HepG2 (cell line): ENCODE data around the gene SLC44A4. TPM values are rescaled to one million over a fixed set of nuclear protein-coding genes. Genes with fewer than 3 reads are reported as not detected.
A peak's percentile ranks its signal among the peaks of the same experiment; 100 is the strongest.

Experiments
- ARNT2 ChIP-seq: sonication (generic); formaldehyde crosslinking; IDR thresholded peaks from 2 replicates; pipeline ENCODE4 v1.8.0; 2022; ENCODE audit warnings: mild to moderate bottlenecking, low read depth, missing genetic modification reagents, moderate library complexity
- GATAD1 ChIP-seq: IDR thresholded peaks from 2 replicates; pipeline ENCODE4 v1.6.1; 2016; ENCODE audit warnings: missing genetic modification reagents, missing compliant biosample characterization
- GMEB2 ChIP-seq: IDR thresholded peaks from 2 replicates; pipeline ENCODE4 v1.6.1; 2016; ENCODE audit warnings: missing biosample characterization, missing genetic modification reagents, low read depth
- MYPOP ChIP-seq: sonication (generic); formaldehyde crosslinking; IDR thresholded peaks from 2 replicates; pipeline ENCODE4 v1.8.1; 2023; ENCODE audit warnings: mild to moderate bottlenecking, moderate library complexity, missing genetic modification reagents
- NAIF1 ChIP-seq: sonication (generic); formaldehyde crosslinking; IDR thresholded peaks from 2 replicates; pipeline ENCODE4 v1.5.0; 2020; ENCODE audit warnings: mild to moderate bottlenecking, missing genetic modification reagents, borderline replicate concordance
- NKX3-1 ChIP-seq: sonication (generic); formaldehyde crosslinking; IDR thresholded peaks from 2 replicates; pipeline ENCODE4 v1.5.0; 2020; ENCODE audit warnings: missing genetic modification reagents
- PHF8 ChIP-seq: sonication (generic); formaldehyde crosslinking; IDR thresholded peaks from 2 replicates; pipeline ENCODE4 v1.5.0; 2020; ENCODE audit warnings: missing genetic modification reagents
- RARG ChIP-seq: sonication (generic); formaldehyde crosslinking; IDR thresholded peaks from 2 replicates; pipeline ENCODE4 v1.4.0; 2020; ENCODE audit warnings: low read depth, mild to moderate bottlenecking, missing genetic modification reagents
- RXRB ChIP-seq: IDR thresholded peaks from 2 replicates; pipeline ENCODE4 v1.6.1; 2016; ENCODE audit warnings: borderline replicate concordance, missing genetic modification reagents, missing compliant biosample characterization
- ZFP41 ChIP-seq: sonication (generic); formaldehyde crosslinking; IDR thresholded peaks from 2 replicates; pipeline ENCODE4 v1.4.0; 2020; ENCODE audit warnings: mild to moderate bottlenecking, missing genetic modification reagents, borderline replicate concordance
- ZMYM2 ChIP-seq: sonication (generic); formaldehyde crosslinking; IDR thresholded peaks from 2 replicates; pipeline ENCODE4 v1.8.0; 2022; ENCODE audit warnings: mild to moderate bottlenecking, missing genetic modification reagents
- ZMYM3 ChIP-seq: sonication (generic); formaldehyde crosslinking; IDR thresholded peaks from 2 replicates; pipeline ENCODE4 v1.5.1; 2020; ENCODE audit warnings: mild to moderate bottlenecking, missing genetic modification reagents
- ZNF468 ChIP-seq: sonication (generic); formaldehyde crosslinking; IDR thresholded peaks from 2 replicates; pipeline ENCODE4 v1.8.0; 2022; ENCODE audit warnings: mild to moderate bottlenecking, moderate library complexity, missing genetic modification reagents
- ZNF614 ChIP-seq: IDR thresholded peaks from 2 replicates; pipeline ENCODE4 v1.6.1; 2018; ENCODE audit warnings: missing biosample characterization, missing genetic modification reagents, inconsistent platforms, borderline replicate concordance
- ZNF619 ChIP-seq: sonication (generic); formaldehyde crosslinking; IDR thresholded peaks from 2 replicates; pipeline ENCODE4 v1.4.0; 2020; ENCODE audit warnings: mild to moderate bottlenecking, missing genetic modification reagents
- ZNF737 ChIP-seq: sonication (generic); formaldehyde crosslinking; IDR thresholded peaks from 2 replicates; pipeline ENCODE4 v1.5.0; 2020; ENCODE audit warnings: missing genetic modification reagents, mild to moderate bottlenecking, borderline replicate concordance
- ZNF784 ChIP-seq: sonication (generic); formaldehyde crosslinking; IDR thresholded peaks from 2 replicates; pipeline ENCODE4 v1.5.1; 2020; ENCODE audit warnings: missing genetic modification reagents, mild to moderate bottlenecking, borderline replicate concordance
- ZSCAN25 ChIP-seq: sonication (generic); formaldehyde crosslinking; IDR thresholded peaks from 2 replicates; pipeline ENCODE4 v1.8.0; 2022; ENCODE audit warnings: mild to moderate bottlenecking, missing genetic modification reagents
- polyA plus RNA-seq, 8 experiments: library from polyadenylated mRNA; depleted of rRNA in 3 of 8; stranded (reverse) in 7 of 8; unstranded in 1 of 8; fragments of >200 nt; fragmentation: Illumina TruSeq in 4 of 8; extraction: Trizol in 4 of 8; gene quantifications; 2 replicates each; pipeline versions ENCODE4 v1.2.1 to v1.2.3, GENCODE V29; 2011 to 2016; ENCODE audit warnings: low read depth in 4 of 8, missing spikeins in 1 of 8, mixed read lengths in 1 of 8; ENCODE audit not compliant: insufficient read depth in 1 of 8
- total RNA-seq, 5 experiments: library from RNA; depleted of rRNA; stranded (reverse); fragments of >200 nt; fragmentation: Illumina TruSeq; extraction: Trizol; gene quantifications; 2 replicates each; pipeline ENCODE4 v1.2.3, GENCODE V29; 2016; ENCODE audit warnings: low read depth in 1 of 5
- TF ChIP-seq, protein P1 (sequence below): sonication (generic); formaldehyde crosslinking; IDR thresholded peaks from 2 replicates; pipeline ENCODE4 v1.5.1; 2020; ENCODE audit warnings: mild to moderate bottlenecking, missing genetic modification reagents
- TF ChIP-seq, protein P2 (sequence below): IDR thresholded peaks from 2 replicates; pipeline ENCODE4 v1.6.1; 2016; ENCODE audit warnings: control low read depth
- TF ChIP-seq, protein P3 (sequence below): sonication (generic); formaldehyde crosslinking; IDR thresholded peaks from 2 replicates; pipeline ENCODE4 v1.8.0; 2022; ENCODE audit warnings: mild to moderate bottlenecking, missing genetic modification reagents; ENCODE audit not compliant: insufficient replicate concordance

The SLC44A4 gene
- total and polyA plus RNA-seq, 2 of the 13 experiments (the other 11 are each of a cell fraction or from before 2014, with no cell fraction given), result 3.5 to 5.9 TPM

- TF ChIP-seq ZNF784 (CRISPR knock-in tag) (no peak), ZNF619 (CRISPR knock-in tag) (no peak), ZMYM3 (CRISPR knock-in tag) (no peak), MYPOP (no peak), ZSCAN25 (CRISPR knock-in tag) (no peak), GMEB2 (CRISPR knock-in tag) (no peak), ZMYM2 (CRISPR knock-in tag) (no peak), NAIF1 (CRISPR knock-in tag) (no peak), ZFP41 (CRISPR knock-in tag) (no peak), RXRB (CRISPR knock-in tag) (0 out of 2 replicates have a peak, but pooled peaks have one; percentile 6), ZNF614 (CRISPR knock-in tag) (peak; percentile 78; the same call in 1 of the 2 replicates), RARG (CRISPR knock-in tag) (no peak), PHF8 (CRISPR knock-in tag) (no peak; the same call in 1 of the 2 replicates), ZNF468 (CRISPR knock-in tag) (no peak), ARNT2 (no peak), GATAD1 (CRISPR knock-in tag) (peak; percentile 52; the same call in 1 of the 2 replicates), NKX3-1 (CRISPR knock-in tag) (no peak), ZNF737 (CRISPR knock-in tag) (no peak)
- TF ChIP-seq, protein P1, sequence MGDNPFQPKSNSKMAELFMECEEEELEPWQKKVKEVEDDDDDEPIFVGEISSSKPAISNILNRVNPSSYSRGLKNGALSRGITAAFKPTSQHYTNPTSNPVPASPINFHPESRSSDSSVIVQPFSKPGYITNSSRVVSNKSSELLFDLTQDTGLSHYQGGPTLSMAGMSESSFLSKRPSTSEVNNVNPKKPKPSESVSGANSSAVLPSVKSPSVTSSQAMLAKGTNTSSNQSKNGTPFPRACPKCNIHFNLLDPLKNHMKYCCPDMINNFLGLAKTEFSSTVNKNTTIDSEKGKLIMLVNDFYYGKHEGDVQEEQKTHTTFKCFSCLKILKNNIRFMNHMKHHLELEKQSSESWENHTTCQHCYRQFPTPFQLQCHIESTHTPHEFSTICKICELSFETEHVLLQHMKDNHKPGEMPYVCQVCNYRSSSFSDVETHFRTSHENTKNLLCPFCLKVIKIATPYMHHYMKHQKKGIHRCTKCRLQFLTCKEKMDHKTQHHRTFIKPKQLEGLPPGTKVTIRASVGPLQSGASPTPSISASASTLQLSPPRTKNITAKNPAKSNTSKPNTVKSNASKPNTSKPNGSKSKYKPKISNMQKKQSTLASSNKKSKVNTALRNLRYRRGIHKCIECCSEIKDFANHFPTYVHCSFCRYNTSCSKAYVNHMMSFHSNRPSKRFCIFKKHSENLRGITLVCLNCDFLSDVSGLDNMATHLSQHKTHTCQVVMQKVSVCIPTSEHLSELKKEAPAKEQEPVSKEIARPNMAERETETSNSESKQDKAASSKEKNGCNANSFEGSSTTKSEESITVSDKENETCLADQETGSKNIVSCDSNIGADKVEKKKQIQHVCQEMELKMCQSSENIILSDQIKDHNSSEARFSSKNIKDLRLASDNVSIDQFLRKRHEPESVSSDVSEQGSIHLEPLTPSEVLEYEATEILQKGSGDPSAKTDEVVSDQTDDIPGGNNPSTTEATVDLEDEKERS (CRISPR knock-in tag), result no peak
- TF ChIP-seq, protein P2, sequence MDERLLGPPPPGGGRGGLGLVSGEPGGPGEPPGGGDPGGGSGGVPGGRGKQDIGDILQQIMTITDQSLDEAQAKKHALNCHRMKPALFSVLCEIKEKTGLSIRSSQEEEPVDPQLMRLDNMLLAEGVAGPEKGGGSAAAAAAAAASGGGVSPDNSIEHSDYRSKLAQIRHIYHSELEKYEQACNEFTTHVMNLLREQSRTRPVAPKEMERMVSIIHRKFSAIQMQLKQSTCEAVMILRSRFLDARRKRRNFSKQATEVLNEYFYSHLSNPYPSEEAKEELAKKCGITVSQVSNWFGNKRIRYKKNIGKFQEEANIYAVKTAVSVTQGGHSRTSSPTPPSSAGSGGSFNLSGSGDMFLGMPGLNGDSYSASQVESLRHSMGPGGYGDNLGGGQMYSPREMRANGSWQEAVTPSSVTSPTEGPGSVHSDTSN (CRISPR knock-in tag), result peak; percentile 87
- TF ChIP-seq, protein P3, sequence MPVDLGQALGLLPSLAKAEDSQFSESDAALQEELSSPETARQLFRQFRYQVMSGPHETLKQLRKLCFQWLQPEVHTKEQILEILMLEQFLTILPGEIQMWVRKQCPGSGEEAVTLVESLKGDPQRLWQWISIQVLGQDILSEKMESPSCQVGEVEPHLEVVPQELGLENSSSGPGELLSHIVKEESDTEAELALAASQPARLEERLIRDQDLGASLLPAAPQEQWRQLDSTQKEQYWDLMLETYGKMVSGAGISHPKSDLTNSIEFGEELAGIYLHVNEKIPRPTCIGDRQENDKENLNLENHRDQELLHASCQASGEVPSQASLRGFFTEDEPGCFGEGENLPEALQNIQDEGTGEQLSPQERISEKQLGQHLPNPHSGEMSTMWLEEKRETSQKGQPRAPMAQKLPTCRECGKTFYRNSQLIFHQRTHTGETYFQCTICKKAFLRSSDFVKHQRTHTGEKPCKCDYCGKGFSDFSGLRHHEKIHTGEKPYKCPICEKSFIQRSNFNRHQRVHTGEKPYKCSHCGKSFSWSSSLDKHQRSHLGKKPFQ (CRISPR knock-in tag), result no peak
Observed at GRCh38 chr6:31877651-31878161, 1.1 kb downstream of the SLC44A4 start (continued).
